PFSK-1 (cell line): ENCODE results near the gene GTF2F2.

ENCODE experiments used
- FOXP2 ChIP-seq: optimal IDR thresholded peaks from 2 replicates; pipeline ENCODE3; 2011; ENCODE audit warnings: borderline replicate concordance, control low read depth, inconsistent platforms; ENCODE audit not compliant: insufficient read depth; ENCODE audit errors: extremely low read length, extremely low read depth
- POLR2AphosphoS5 ChIP-seq: IDR thresholded peaks from 2 replicates; pipeline ENCODE4 v1.6.1; 2012; ENCODE audit warnings: low read depth, mild to moderate bottlenecking, control low read depth, low read length, moderate library complexity
- SIN3A ChIP-seq: IDR thresholded peaks from 2 replicates; pipeline ENCODE4 v1.6.1; 2012; ENCODE audit warnings: mild to moderate bottlenecking, low read length, moderate library complexity, borderline replicate concordance; ENCODE audit not compliant: insufficient read depth
- TAF1 ChIP-seq: IDR thresholded peaks from 2 replicates; pipeline ENCODE4 v1.6.1; 2012; ENCODE audit warnings: low read length, control low read depth, borderline replicate concordance; ENCODE audit not compliant: insufficient read depth
- TF ChIP-seq, protein P1 (sequence below), 2 experiments: IDR thresholded peaks; 2 replicates each; pipeline versions ENCODE4 v1.6.1 to v1.8.0; 2011 to 2012; ENCODE audit warnings: low read depth in 2 of 2, low read length in 2 of 2, control low read depth in 1 of 2, inconsistent platforms in 1 of 2, mild to moderate bottlenecking in 1 of 2, moderate library complexity in 1 of 2; ENCODE audit not compliant: insufficient read depth in 1 of 2

The GTF2F2 gene

DNA sequence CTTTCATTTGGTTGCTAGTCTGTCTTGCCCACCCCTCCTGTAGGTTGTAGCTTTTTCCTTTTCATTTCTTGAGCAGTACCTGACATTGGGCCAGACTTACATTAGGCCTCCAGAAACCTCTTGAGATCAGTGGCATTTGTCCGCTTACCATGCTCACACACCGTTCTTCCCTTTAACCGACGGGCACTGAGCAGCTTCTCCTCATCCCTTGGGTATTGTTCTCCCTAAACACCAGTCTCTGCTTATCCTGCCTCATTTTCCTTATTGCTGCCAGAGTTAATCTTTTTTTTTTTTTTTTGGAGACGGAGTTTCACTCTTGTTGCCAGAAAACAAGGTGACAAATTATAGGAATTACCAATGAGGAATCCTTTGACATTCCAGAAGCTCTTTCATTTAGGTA lies 107.7 kb downstream of the GTF2F2 start:
- TF ChIP-seq POLR2AphosphoS5 (no peak), TAF1 (no peak), FOXP2 (no peak), SIN3A (no peak)
- TF ChIP-seq, protein P1, sequence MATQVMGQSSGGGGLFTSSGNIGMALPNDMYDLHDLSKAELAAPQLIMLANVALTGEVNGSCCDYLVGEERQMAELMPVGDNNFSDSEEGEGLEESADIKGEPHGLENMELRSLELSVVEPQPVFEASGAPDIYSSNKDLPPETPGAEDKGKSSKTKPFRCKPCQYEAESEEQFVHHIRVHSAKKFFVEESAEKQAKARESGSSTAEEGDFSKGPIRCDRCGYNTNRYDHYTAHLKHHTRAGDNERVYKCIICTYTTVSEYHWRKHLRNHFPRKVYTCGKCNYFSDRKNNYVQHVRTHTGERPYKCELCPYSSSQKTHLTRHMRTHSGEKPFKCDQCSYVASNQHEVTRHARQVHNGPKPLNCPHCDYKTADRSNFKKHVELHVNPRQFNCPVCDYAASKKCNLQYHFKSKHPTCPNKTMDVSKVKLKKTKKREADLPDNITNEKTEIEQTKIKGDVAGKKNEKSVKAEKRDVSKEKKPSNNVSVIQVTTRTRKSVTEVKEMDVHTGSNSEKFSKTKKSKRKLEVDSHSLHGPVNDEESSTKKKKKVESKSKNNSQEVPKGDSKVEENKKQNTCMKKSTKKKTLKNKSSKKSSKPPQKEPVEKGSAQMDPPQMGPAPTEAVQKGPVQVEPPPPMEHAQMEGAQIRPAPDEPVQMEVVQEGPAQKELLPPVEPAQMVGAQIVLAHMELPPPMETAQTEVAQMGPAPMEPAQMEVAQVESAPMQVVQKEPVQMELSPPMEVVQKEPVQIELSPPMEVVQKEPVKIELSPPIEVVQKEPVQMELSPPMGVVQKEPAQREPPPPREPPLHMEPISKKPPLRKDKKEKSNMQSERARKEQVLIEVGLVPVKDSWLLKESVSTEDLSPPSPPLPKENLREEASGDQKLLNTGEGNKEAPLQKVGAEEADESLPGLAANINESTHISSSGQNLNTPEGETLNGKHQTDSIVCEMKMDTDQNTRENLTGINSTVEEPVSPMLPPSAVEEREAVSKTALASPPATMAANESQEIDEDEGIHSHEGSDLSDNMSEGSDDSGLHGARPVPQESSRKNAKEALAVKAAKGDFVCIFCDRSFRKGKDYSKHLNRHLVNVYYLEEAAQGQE (IDR thresholded peaks at IDR 0.05; ENCODE audit: insufficient read depth in 1 of 2, low read depth in 2 of 2, low read length in 2 of 2), result no peak

DNA sequence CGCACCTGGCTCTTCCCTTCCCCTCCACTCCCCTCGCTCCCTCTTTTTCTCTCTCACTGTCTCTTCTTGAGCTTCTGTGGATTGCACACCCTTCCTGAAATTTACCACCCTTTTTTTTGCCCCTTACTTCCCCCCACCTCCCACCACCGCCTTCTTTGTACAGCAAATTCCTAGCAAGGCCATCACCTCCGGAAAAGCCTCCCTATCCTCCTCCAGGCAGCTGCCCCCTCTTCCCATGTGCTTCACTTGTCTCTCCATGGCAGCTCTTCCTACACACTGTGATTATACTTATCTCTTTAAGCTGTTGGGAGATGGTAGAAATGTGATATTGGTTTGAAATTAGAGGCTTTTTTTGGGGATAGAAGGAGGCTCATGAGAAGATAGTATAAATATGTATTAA lies 108.9 kb downstream of the GTF2F2 start:
- no peak for TF ChIP-seq TAF1
- TF ChIP-seq FOXP2, result no peak
- TF ChIP-seq POLR2AphosphoS5, result no peak
- TF ChIP-seq, protein P1 (IDR thresholded peaks at IDR 0.05; ENCODE audit: insufficient read depth in 1 of 2, low read depth in 2 of 2, low read length in 2 of 2), result no peak
- no peak for TF ChIP-seq SIN3A

DNA sequence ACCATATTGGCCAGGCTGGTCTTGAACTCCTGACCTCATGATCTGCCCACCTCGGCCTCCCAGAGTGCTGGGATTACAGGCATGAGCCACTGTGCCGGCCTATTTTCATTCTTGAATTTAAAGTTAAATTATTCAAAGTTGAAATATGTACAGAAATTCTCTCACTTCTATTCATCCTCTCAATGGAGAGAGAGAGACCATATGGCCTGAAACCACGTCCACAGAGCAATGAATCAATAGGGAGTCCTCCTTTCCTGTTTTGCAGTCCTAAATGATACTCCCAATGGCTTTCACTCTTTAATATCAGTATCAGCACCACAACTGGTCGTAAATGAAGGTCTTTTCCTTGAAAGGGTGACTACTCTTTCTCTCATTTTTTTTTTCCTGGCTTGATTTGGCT lies 111.0 kb downstream of the GTF2F2 start:
- TF ChIP-seq POLR2AphosphoS5 (no peak), TAF1 (no peak), FOXP2 (no peak)
- TF ChIP-seq, protein P1 (IDR thresholded peaks at IDR 0.05; ENCODE audit: insufficient read depth in 1 of 2, low read depth in 2 of 2, low read length in 2 of 2), result no peak

DNA sequence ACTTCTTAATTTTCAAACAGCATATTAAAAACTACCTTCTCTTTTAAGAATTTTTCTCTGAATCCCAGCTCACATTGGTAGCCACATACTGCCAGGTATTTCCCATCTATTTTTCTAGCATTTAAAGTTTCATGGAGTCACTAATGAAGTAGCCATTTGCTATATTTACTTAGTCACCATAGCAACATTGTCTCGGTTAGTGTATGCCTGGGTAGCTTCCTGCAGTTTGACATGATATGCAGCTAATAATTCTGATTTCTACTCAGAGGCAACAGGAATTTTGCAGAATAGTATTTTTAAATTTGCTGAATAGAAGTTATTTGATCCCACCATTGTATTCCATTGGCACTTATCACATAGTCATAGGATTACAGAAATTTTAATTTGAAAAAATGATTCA lies 111.4 kb downstream of the GTF2F2 start:
- no peak for TF ChIP-seq TAF1
- TF ChIP-seq, protein P1 (IDR thresholded peaks at IDR 0.05; ENCODE audit: insufficient read depth in 1 of 2, low read depth in 2 of 2, low read length in 2 of 2), result no peak
- no peak for TF ChIP-seq FOXP2
- TF ChIP-seq POLR2AphosphoS5, result no peak
- no peak for TF ChIP-seq SIN3A

DNA sequence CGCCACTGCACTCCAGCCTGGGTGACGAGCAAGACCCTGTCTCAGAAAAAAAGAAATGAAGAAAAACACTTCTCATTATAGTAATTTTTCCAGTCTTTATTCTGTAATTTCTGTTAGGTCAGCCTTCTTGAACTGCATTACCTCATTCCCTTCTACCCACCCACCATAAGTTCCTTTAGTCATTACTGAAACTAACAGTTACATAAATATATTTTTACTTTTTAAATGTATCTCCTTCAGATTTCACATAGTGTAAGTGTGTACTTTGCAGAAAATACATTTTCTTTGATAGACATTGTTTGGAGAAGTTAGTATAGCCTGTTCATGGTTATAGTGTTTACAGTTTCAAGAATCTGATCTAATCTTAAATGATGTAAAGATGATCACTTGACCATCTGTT lies 112.3 kb downstream of the GTF2F2 start:
- TF ChIP-seq POLR2AphosphoS5, result no peak
- TF ChIP-seq FOXP2, result no peak
- TF ChIP-seq SIN3A, result no peak
- TF ChIP-seq TAF1, result no peak
- TF ChIP-seq, protein P1 (IDR thresholded peaks at IDR 0.05; ENCODE audit: insufficient read depth in 1 of 2, low read depth in 2 of 2, low read length in 2 of 2), result no peak
